B cell (primary cell): ENCODE results near the gene AKAP6. TPM values are rescaled to one million over a fixed set of nuclear protein-coding genes. Genes with fewer than 3 reads are reported as not detected.
A peak's percentile ranks its signal among the peaks of the same experiment; 100 is the strongest.

Experiments used
- ATAC-seq: fragments of 200-7000 bp; cut with Tn5 transposase; one replicate; pipeline ENCODE4 v1.10.0; 2021; ENCODE audit warnings: low read depth, mild to moderate bottlenecking, moderate number of reproducible peaks, moderate library complexity
- CTCF ChIA-PET: fragments of 350-600 bp; sonication (Branson Sonifier 250); formaldehyde crosslinking; loops from one replicate; lab custom pipeline; 2021; ENCODE audit warnings: antibody characterized with exemption, inconsistent platforms; lab: Charles Lee
- POLR2A ChIA-PET: fragments of 350-600 bp; sonication (Branson Sonifier 250); formaldehyde crosslinking; loops from one replicate; lab custom pipeline; 2021; ENCODE audit warnings: antibody characterized with exemption; lab: Charles Lee
- DNase-seq: peaks from one replicate; pipeline ENCODE4 v3.0.0; 2013
- H2AFZ ChIP-seq: 2 replicates; pipeline ENCODE4 v1.6.1; 2012; ENCODE audit warnings: mild to moderate bottlenecking, low read depth, low read length; ENCODE audit not compliant: insufficient read depth, poor library complexity, severe bottlenecking
- H3K27ac ChIP-seq, 2 donors: 1 replicate in 1 of 2; 2 replicates in 1 of 2; pipeline ENCODE4 v1.5.1; 2012 to 2013; ENCODE audit warnings: low read length in 2 of 2, mild to moderate bottlenecking in 2 of 2, moderate library complexity in 1 of 2
- H3K27me3 ChIP-seq, 4 experiments: fragments of 200-600 bp in 1 of 4; sonication (generic) in 1 of 4; replicated peaks in 1 of 4; 1 replicate in 2 of 4; 2 replicates in 2 of 4; pipeline versions ENCODE4 v1.6.1 to v1.7.0; 2013 to 2016; ENCODE audit warnings: low read length in 3 of 4, mild to moderate bottlenecking in 2 of 4, mixed read lengths in 1 of 4, moderate library complexity in 1 of 4; ENCODE audit not compliant: insufficient read depth in 4 of 4, control insufficient read depth in 3 of 4; ENCODE audit errors: control extremely low read depth in 1 of 4
- H3K36me3 ChIP-seq, 2 experiments: replicated peaks in 1 of 2; 1 replicate in 1 of 2; 2 replicates in 1 of 2; pipeline versions ENCODE4 v1.6.1 to v1.7.1; 2013; ENCODE audit warnings: low read length in 1 of 2; ENCODE audit not compliant: insufficient read depth in 2 of 2, control insufficient read depth in 1 of 2; ENCODE audit errors: control extremely low read depth in 1 of 2, extremely low read depth in 1 of 2
- H3K4me1 ChIP-seq, 2 donors: fragments of 200-600 bp in 1 of 2; sonication (generic) in 1 of 2; 1 replicate in 1 of 2; 2 replicates in 1 of 2; pipeline versions ENCODE4 v1.5.1 to v1.6.1; 2013 to 2017; ENCODE audit warnings: low read length in 2 of 2; ENCODE audit not compliant: control insufficient read depth in 2 of 2, insufficient read depth in 2 of 2
- H3K4me2 ChIP-seq: replicated peaks from 2 replicates; pipeline ENCODE3; 2012; ENCODE audit warnings: mild to moderate bottlenecking, low read depth, low read length; ENCODE audit not compliant: poor library complexity, severe bottlenecking
- H3K4me3 ChIP-seq, 5 experiments: fragments of 200-600 bp in 1 of 5; sonication (generic) in 1 of 5; 1 replicate in 3 of 5; 2 replicates in 2 of 5; pipeline versions ENCODE4 v1.5.1 to v1.7.0; 2011 to 2016; ENCODE audit warnings: low read length in 4 of 5, mild to moderate bottlenecking in 4 of 5, low read depth in 2 of 5, control low read depth in 1 of 5, moderate library complexity in 1 of 5; ENCODE audit not compliant: insufficient read depth in 1 of 5; ENCODE audit errors: control extremely low read depth in 1 of 5, extremely low read depth in 1 of 5
- H3K79me2 ChIP-seq: fragments of 200-600 bp; sonication (generic); one replicate; pipeline ENCODE4 v1.6.0; 2016; ENCODE audit warnings: low read length; ENCODE audit not compliant: control insufficient read depth, insufficient read depth
- H3K9ac ChIP-seq: fragments of 200-600 bp; sonication (generic); 2 replicates; pipeline ENCODE4 v1.6.1; 2017; ENCODE audit warnings: mild to moderate bottlenecking, low read length, moderate library complexity
- H3K9me3 ChIP-seq, 3 donors: one replicate each; pipeline versions ENCODE4 v1.6.1 to v1.7.1; 2013; ENCODE audit warnings: low read length in 2 of 3; ENCODE audit not compliant: control insufficient read depth in 2 of 3, insufficient read depth in 1 of 3; ENCODE audit errors: control extremely low read depth in 1 of 3
- H4K20me1 ChIP-seq: 2 replicates; pipeline ENCODE4 v1.6.0; 2012; ENCODE audit warnings: mild to moderate bottlenecking, low read length; ENCODE audit not compliant: insufficient read depth, control insufficient read depth, poor library complexity, severe bottlenecking
- H3K27ac Mint-ChIP-seq: one replicate; pipeline ENCODE4 v1.8.0; 2021; ENCODE audit warnings: mixed read lengths
- H3K27me3 Mint-ChIP-seq: one replicate; pipeline ENCODE4 v1.8.0; 2021; ENCODE audit warnings: mixed read lengths
- H3K4me1 Mint-ChIP-seq: one replicate; pipeline ENCODE4 v1.8.0; 2021; ENCODE audit warnings: mixed read lengths
- H3K4me3 Mint-ChIP-seq: one replicate; pipeline ENCODE4 v1.8.0; 2021; ENCODE audit warnings: mixed read lengths
- H3K9me3 Mint-ChIP-seq: one replicate; pipeline ENCODE4 v1.8.0; 2022; ENCODE audit warnings: mixed read lengths; ENCODE audit not compliant: insufficient read depth
- CTCF ChIP-seq: fragments of 200-600 bp; IDR thresholded peaks from one replicate; pipeline ENCODE4 v1.8.0; 2022; ENCODE audit warnings: antibody characterized with exemption, mild to moderate bottlenecking
- EZH2 ChIP-seq: IDR thresholded peaks from 2 replicates; pipeline ENCODE4 v1.6.1; 2012; ENCODE audit warnings: borderline replicate concordance, low read depth, mild to moderate bottlenecking, moderate library complexity, low read length; ENCODE audit not compliant: insufficient read depth, poor library complexity, severe bottlenecking
- WGBS: methylation state at CpG from one replicate; pipeline ENCODE4 v1.1.5; 2013; ENCODE audit warnings: missing lambda C conversion rate; ENCODE audit not compliant: insufficient coverage; 5-methylcytosine and 5-hydroxymethylcytosine counted together
- intact Hi-C: fragments of 100-400 bp; cut with micrococcal nuclease; formaldehyde crosslinking; loops from one replicate; pipeline ENCODE4 v1.10.0; 2022
- polyA plus RNA-seq: library from polyadenylated mRNA; depleted of rRNA; stranded (reverse); fragments of >200 nt; gene quantifications from 2 replicates; pipeline ENCODE4 v1.2.3, GENCODE V29; 2012
- total RNA-seq, 2 donors: library from RNA; stranded (reverse); fragments of 120-200 nt in 1 of 2; gene quantifications; 1 replicate in 1 of 2; 2 replicates in 1 of 2; pipeline versions ENCODE4 v1.2.3 to v1.2.4, GENCODE V29; 2013 to 2022

Gene AKAP6
- total and polyA plus RNA-seq, 2 donors (not counting 1 experiment from before 2014, with no cell fraction given): 1.4 to 2.8 TPM

- Histone ChIP-seq H4K20me1 (no peaks in the 10 kb centered on the region), H3K79me2 (no peaks in the 10 kb centered on the region), H3K36me3 (no peaks in the 10 kb centered on the region), H2AFZ (no peak overlapping the region), H3K4me1 (no peaks in the 10 kb centered on the region), H3K9ac (no peak overlapping the region), H3K4me2 (no peak overlapping the region), H3K27me3 (no peaks in the 10 kb centered on the region), H3K4me3 (no peak overlapping the region), H3K27ac (no peak overlapping the region), H3K9me3 (no peaks in the 10 kb centered on the region)
- no peak for TF ChIP-seq CTCF
- ATAC-seq: no peak
- WGBS: no CpG with 5 or more reads among the region's 2 CpGs
- CTCF ChIA-PET: interaction anchor here (1.3 to 2.0 kb wide), 2 partner anchors 9 to 958 kb away, joined by 3 to 6 read pairs; no protein-coding TSS in a partner anchor
- Mint-ChIP-seq H3K27me3 (no peaks in the 10 kb centered on the region), H3K4me3 (no peak overlapping the region), H3K9me3 (peaks cover 4% of the 10 kb centered on the region), H3K4me1 (no peaks in the 10 kb centered on the region), H3K27ac (no peak overlapping the region)
- POLR2A ChIA-PET: no interaction called here
- no peak for DNase-seq
- intact Hi-C loops: loop anchor here (5.0 kb wide), 1 partner anchor 542 kb away; no protein-coding TSS in a partner anchor
Measured at GRCh38 chr14:32468955-32469354, 139.9 kb downstream of the AKAP6 start.

- ATAC-seq: no peak
- Histone ChIP-seq H3K9me3 (no peaks in the 10 kb centered on the region), H3K79me2 (no peaks in the 10 kb centered on the region), H3K27ac (no peak overlapping the region), H3K27me3 (no peaks in the 10 kb centered on the region), H4K20me1 (no peaks in the 10 kb centered on the region), H3K36me3 (no peaks in the 10 kb centered on the region), H2AFZ (no peak overlapping the region), H3K4me3 (no peak overlapping the region), H3K4me1 (no peaks in the 10 kb centered on the region), H3K9ac (no peak overlapping the region), H3K4me2 (no peak overlapping the region)
- intact Hi-C loops: loop anchor here (5.0 kb wide), 1 partner anchor 542 kb away; no protein-coding TSS in a partner anchor
- no peaks in the 10 kb centered on the region for H3K27me3 Mint-ChIP-seq
- no CpG with 5 or more reads among the region's 5 CpGs for WGBS
- TF ChIP-seq CTCF (peak; percentile 22), EZH2 (no peak)
- ChIA-PET CTCF (interaction anchor here (1.3 to 2.0 kb wide), 2 partner anchors 9 to 959 kb away, joined by 3 to 6 read pairs; no protein-coding TSS in a partner anchor), POLR2A (no interaction called here)
- H3K27ac Mint-ChIP-seq: no peak overlapping the region
- H3K4me1 Mint-ChIP-seq: no peaks in the 10 kb centered on the region
- DNase-seq: peak; percentile 17
- peaks cover 4% of the 10 kb centered on the region for H3K9me3 Mint-ChIP-seq
- no peak overlapping the region for H3K4me3 Mint-ChIP-seq
Measured at GRCh38 chr14:32469388-32470160, 140.5 kb downstream of the AKAP6 start.
